Measurements from ENCODE around the gene PPP1CA. TPM values are rescaled to one million over a fixed set of nuclear protein-coding genes. Genes with fewer than 3 reads are reported as not detected.

The PPP1CA gene
- total RNA-seq, 1 donor from 2014 or later: 163 TPM

DNA sequence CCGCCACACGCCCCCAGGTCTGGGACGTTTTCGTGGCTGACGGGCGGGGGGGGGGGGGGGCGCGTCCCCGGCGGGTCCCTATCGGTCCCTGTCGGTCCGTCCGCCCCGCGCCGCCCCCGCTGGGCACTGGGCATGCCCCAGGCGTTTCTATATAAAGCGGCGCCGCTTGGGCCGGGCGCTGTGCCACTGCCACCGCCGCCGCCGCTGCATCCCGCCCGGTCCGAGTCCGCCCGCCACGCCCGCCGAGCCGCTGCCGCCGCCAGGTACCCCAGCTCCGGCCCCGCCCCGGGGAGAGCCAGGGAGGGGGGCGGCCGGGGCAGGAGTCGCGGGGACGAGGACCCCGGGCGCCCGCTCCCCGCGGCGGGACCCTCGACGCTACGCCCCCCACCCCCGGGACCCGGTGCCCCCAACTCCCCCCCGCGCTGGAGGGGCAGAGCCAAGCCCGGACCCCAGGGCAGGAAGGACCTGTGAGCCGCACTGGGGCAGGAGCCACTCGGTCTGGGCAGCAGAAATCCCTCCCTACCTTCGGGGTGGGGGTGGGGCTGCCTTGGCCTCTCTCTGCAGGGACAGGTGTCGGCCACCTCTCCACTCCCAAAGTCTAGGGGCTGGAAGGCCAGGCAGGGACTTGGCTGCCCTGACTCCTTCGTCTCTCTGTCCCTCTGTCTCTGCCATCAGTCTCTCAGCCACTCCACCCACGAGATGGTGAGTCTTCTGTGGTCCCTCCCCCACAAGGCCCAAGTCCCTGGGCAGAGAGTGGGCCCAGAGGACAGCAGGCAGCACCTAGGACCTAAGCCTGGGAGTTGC, 14.0 kb upstream of the PPP1CA start, which contains the start of gene CARNS1:
Gene CARNS1, plus strand, starts transcription at position 178 of the 804 bp plus-strand sequence. Its CDS starts 522 bp downstream, at position 700.
- H3K27me3 Mint-ChIP-seq (ENCODE audit: unreplicated experiment): peaks cover 19% of the 10 kb centered on the region
- TF ChIP-seq, protein P1, sequence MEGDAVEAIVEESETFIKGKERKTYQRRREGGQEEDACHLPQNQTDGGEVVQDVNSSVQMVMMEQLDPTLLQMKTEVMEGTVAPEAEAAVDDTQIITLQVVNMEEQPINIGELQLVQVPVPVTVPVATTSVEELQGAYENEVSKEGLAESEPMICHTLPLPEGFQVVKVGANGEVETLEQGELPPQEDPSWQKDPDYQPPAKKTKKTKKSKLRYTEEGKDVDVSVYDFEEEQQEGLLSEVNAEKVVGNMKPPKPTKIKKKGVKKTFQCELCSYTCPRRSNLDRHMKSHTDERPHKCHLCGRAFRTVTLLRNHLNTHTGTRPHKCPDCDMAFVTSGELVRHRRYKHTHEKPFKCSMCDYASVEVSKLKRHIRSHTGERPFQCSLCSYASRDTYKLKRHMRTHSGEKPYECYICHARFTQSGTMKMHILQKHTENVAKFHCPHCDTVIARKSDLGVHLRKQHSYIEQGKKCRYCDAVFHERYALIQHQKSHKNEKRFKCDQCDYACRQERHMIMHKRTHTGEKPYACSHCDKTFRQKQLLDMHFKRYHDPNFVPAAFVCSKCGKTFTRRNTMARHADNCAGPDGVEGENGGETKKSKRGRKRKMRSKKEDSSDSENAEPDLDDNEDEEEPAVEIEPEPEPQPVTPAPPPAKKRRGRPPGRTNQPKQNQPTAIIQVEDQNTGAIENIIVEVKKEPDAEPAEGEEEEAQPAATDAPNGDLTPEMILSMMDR (IDR thresholded peaks at IDR 0.05; ENCODE audit: partially characterized antibody, unreplicated experiment): no peak
- no peak for DNase-seq
- no peaks in the 10 kb centered on the region for H3K36me3 Mint-ChIP-seq (ENCODE audit: unreplicated experiment)
- no peak within 1 kb of the TSS for H3K27ac Mint-ChIP-seq (ENCODE audit: unreplicated experiment)
- peak within 1 kb of the TSS; percentile 19 for H3K4me3 Mint-ChIP-seq (ENCODE audit: unreplicated experiment)
- H3K9me3 Mint-ChIP-seq (ENCODE audit: unreplicated experiment): no peaks in the 10 kb centered on the region
- peaks cover 6% of the 10 kb centered on the region for H3K4me1 Mint-ChIP-seq (ENCODE audit: low read depth, unreplicated experiment)

DNA sequence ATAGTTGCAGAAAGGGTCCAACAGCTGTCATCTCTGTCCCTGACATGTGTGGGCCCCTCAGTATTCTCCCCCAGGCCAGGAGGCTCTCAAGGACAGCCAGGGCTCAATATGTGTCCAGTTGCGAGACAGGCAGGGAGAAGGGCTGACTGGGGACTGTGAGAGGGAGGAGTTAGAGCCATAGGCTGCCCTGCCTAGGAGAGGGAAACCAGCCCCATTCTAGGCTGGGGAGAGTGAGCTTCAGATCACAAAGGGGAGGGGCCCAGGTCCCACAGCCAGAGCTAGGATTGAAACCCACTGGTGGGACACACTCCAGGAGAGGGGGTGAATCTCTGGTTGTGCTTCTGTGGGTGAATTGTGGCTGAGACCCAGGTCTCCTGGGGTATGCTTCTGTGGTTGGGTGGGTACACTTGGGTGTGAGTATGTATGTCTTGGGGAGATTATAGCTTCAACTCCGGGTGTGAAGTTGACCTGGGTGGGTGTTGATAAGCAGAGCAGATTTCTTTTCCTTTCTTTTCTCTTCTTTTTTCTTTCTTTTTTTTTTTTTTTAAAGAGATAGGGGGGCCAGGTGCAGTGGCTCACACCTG, 11.7 kb upstream of the PPP1CA start:
- H3K9me3 Mint-ChIP-seq (ENCODE audit: unreplicated experiment): no peaks in the 10 kb centered on the region
- peaks cover 6% of the 10 kb centered on the region for H3K4me1 Mint-ChIP-seq (ENCODE audit: low read depth, unreplicated experiment)
- DNase-seq: no peak
- H3K27me3 Mint-ChIP-seq (ENCODE audit: unreplicated experiment): peaks cover 19% of the 10 kb centered on the region
- no peaks in the 10 kb centered on the region for H3K36me3 Mint-ChIP-seq (ENCODE audit: unreplicated experiment)
- H3K27ac Mint-ChIP-seq (ENCODE audit: unreplicated experiment): peak overlapping the region; percentile 55
- peak overlapping the region; percentile 44 for H3K4me3 Mint-ChIP-seq (ENCODE audit: unreplicated experiment)
- TF ChIP-seq, protein P1 (IDR thresholded peaks at IDR 0.05; ENCODE audit: partially characterized antibody, unreplicated experiment): no peak

DNA sequence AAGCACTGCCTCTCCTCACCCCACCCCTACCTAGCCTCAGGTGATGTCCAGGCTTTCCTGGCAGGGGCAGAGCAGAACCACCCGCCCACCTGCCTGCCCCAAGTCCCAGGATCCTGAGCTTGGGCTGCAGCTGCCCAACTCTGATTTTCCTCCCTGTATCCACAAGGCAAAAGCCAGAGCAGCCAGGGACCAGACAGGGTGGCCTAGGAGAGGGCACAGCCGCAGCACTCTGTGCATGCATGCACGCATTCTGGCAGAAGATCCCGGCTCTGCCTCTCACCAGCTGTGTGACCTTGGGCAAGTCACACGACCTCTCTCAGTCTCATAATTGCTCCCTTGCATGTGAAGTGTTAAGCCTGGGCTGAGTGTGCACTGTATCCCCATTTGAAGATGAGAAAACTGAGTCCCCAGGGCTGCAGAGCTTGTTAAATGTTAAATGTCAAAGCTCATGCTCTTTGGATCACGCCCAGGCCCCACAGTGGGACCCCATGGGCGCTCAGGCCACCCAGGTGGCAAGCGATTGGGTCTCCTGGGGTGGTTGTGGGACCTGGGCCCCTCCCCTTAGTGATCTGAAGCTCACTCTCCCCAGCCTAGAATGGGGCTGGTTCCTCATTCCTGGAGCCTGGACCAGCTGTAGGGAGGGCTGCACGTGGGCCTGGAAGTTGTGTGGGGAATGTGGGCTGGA, 11.0 kb upstream of the PPP1CA start:
- Mint-ChIP-seq H3K4me1 (ENCODE audit: low read depth, unreplicated experiment) (peaks cover 6% of the 10 kb centered on the region), H3K4me3 (ENCODE audit: unreplicated experiment) (no peak overlapping the region), H3K27ac (ENCODE audit: unreplicated experiment) (no peak overlapping the region), H3K27me3 (ENCODE audit: unreplicated experiment) (peaks cover 15% of the 10 kb centered on the region), H3K36me3 (ENCODE audit: unreplicated experiment) (no peaks in the 10 kb centered on the region), H3K9me3 (ENCODE audit: unreplicated experiment) (no peaks in the 10 kb centered on the region)
- TF ChIP-seq, protein P1 (IDR thresholded peaks at IDR 0.05; ENCODE audit: partially characterized antibody, unreplicated experiment): no peak
- DNase-seq: no peak

DNA sequence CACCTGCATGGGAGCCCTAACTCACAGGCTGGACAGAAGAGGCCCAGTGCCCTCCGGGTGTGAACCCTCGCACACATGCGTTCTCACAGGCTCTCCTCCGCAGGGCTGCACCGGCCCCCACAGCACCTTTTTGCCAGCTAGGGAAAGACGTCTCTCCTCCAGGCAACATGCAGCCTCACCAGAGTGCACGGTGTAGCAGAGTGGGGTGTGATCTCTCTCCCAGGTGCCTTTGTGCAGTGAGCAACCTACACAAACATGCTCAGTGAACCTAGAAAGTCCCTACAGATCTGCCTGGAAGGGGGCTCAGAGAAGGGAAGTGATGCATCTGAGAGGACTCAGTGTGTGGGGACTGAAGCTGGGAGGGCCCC, 10.1 kb upstream of the PPP1CA start:
- H3K4me1 Mint-ChIP-seq (ENCODE audit: low read depth, unreplicated experiment): peaks cover 10% of the 10 kb centered on the region
- DNase-seq: no peak
- peaks cover 16% of the 10 kb centered on the region for H3K27me3 Mint-ChIP-seq (ENCODE audit: unreplicated experiment)
- no peaks in the 10 kb centered on the region for H3K36me3 Mint-ChIP-seq (ENCODE audit: unreplicated experiment)
- TF ChIP-seq, protein P1 (IDR thresholded peaks at IDR 0.05; ENCODE audit: partially characterized antibody, unreplicated experiment): no peak
- H3K27ac Mint-ChIP-seq (ENCODE audit: unreplicated experiment): no peak overlapping the region
- no peak overlapping the region for H3K4me3 Mint-ChIP-seq (ENCODE audit: unreplicated experiment)
- no peaks in the 10 kb centered on the region for H3K9me3 Mint-ChIP-seq (ENCODE audit: unreplicated experiment)

All from glutamatergic neuron (in vitro differentiated cells).